OCI-LY3 (cell line): ENCODE measurements around the gene DOCK4.

Experiments
- H2AFZ ChIP-seq: fragments of 200-600, 300-600 bp; shearing (Covaris generic); 2 replicates; pipeline ENCODE4 v1.6.0; 2014; ENCODE audit warnings: antibody characterized with exemption, low read depth, low read length
- H3K27ac ChIP-seq: fragments of 200-600, 300-600 bp; sonication (generic); 2 replicates; pipeline ENCODE4 v1.5.1; 2014; ENCODE audit warnings: mild to moderate bottlenecking, low read length, moderate library complexity, mixed read lengths
- H3K27me3 ChIP-seq: fragments of 200-600, 300-600 bp; sonication (generic); 2 replicates; pipeline ENCODE4 v1.6.1; 2014; ENCODE audit warnings: low read depth, low read length, mixed read lengths
- H3K36me3 ChIP-seq: fragments of 200-600, 300-600 bp; sonication (generic); replicated peaks from 2 replicates; pipeline ENCODE3; 2014; ENCODE audit warnings: low read depth, low read length, mixed read lengths
- H3K4me1 ChIP-seq: fragments of 300-600, 200-600 bp; sonication (generic); 2 replicates; pipeline ENCODE4 v1.6.1; 2014; ENCODE audit warnings: low read length, mixed read lengths
- H3K4me2 ChIP-seq: fragments of 200-600, 300-600 bp; sonication (generic); 2 replicates; pipeline ENCODE4 v1.6.1; 2014; ENCODE audit warnings: low read length, mixed read lengths
- H3K4me3 ChIP-seq: fragments of 300-600, 200-600 bp; sonication (generic); 2 replicates; pipeline ENCODE4 v1.5.1; 2014; ENCODE audit warnings: antibody characterized with exemption, mild to moderate bottlenecking, low read length, moderate library complexity
- H3K79me2 ChIP-seq: fragments of 300-600, 200-600 bp; shearing (Covaris generic); 2 replicates; pipeline ENCODE4 v1.6.1; 2014; ENCODE audit warnings: mild to moderate bottlenecking, low read length, mixed read lengths
- H3K9ac ChIP-seq: fragments of 300-600, 200-600 bp; shearing (Covaris generic); 2 replicates; pipeline ENCODE4 v1.6.0; 2014; ENCODE audit warnings: mild to moderate bottlenecking, low read length, moderate library complexity
- H3K9me3 ChIP-seq: fragments of 200-600, 300-600 bp; shearing (Covaris generic); 2 replicates; pipeline ENCODE4 v1.6.1; 2014; ENCODE audit warnings: low read length, mixed read lengths; ENCODE audit not compliant: insufficient read depth
- H4K20me1 ChIP-seq: fragments of 200-600, 300-600 bp; sonication (generic); 2 replicates; pipeline ENCODE4 v1.6.1; 2016; ENCODE audit warnings: low read length, mixed read lengths; ENCODE audit not compliant: insufficient read depth
- CTCF ChIP-seq: fragments of 200-600, 300-600 bp; sonication (generic); IDR thresholded peaks from 2 replicates; pipeline ENCODE4 v1.5.1; 2014; ENCODE audit warnings: antibody characterized with exemption, low read length, low read depth
- EZH2phosphoT487 ChIP-seq: fragments of 200-600 bp; shearing (Covaris generic); IDR thresholded peaks from 2 replicates; pipeline ENCODE4 v1.6.1; 2018; ENCODE audit warnings: antibody characterized with exemption, mixed run types, low read depth

Gene DOCK4

GRCh38 chr7:112173568-112173905 is 32.7 kb downstream of the DOCK4 start:
- Histone ChIP-seq H3K27me3 (0 out of 2 replicates have a peak, but pooled peaks cover 7% of the 10 kb centered on the region), H3K9ac (no peak overlapping the region), H3K4me2 (no peak overlapping the region), H3K79me2 (no peaks in the 10 kb centered on the region), H3K4me1 (no peaks in the 10 kb centered on the region), H3K9me3 (no peaks in the 10 kb centered on the region), H3K27ac (no peak overlapping the region), H2AFZ (no peak overlapping the region), H3K4me3 (no peak overlapping the region), H4K20me1 (no peaks in the 10 kb centered on the region), H3K36me3 (no peaks in the 10 kb centered on the region)
- no peak for TF ChIP-seq EZH2phosphoT487
- TF ChIP-seq CTCF = no peak

GRCh38 chr7:112172870-112173567 is 33.2 kb downstream of the DOCK4 start:
- no peaks in the 10 kb centered on the region for H3K9me3 ChIP-seq
- H3K27me3 ChIP-seq = 0 out of 2 replicates have a peak, but pooled peaks cover 7% of the 10 kb centered on the region
- H3K79me2 ChIP-seq = no peaks in the 10 kb centered on the region
- H3K36me3 ChIP-seq = no peaks in the 10 kb centered on the region
- H2AFZ ChIP-seq = no peak overlapping the region
- no peak overlapping the region for H3K4me3 ChIP-seq
- H3K4me2 ChIP-seq = no peak overlapping the region
- H3K27ac ChIP-seq = no peak overlapping the region
- no peak for TF ChIP-seq CTCF
- no peak for TF ChIP-seq EZH2phosphoT487
- H4K20me1 ChIP-seq = no peaks in the 10 kb centered on the region
- no peak overlapping the region for H3K9ac ChIP-seq
- H3K4me1 ChIP-seq = no peaks in the 10 kb centered on the region

GRCh38 chr7:112171673-112172072 is 34.5 kb downstream of the DOCK4 start:
- Histone ChIP-seq H3K27ac (no peak overlapping the region), H4K20me1 (no peaks in the 10 kb centered on the region), H3K9me3 (no peaks in the 10 kb centered on the region), H3K4me3 (no peak overlapping the region), H3K4me2 (no peak overlapping the region), H3K36me3 (no peaks in the 10 kb centered on the region), H3K9ac (no peak overlapping the region), H2AFZ (no peak overlapping the region), H3K4me1 (no peaks in the 10 kb centered on the region), H3K79me2 (no peaks in the 10 kb centered on the region), H3K27me3 (0 out of 2 replicates have a peak, but pooled peaks cover 4% of the 10 kb centered on the region)
- no peak for TF ChIP-seq CTCF
- TF ChIP-seq EZH2phosphoT487 = no peak

GRCh38 chr7:112168915-112169314 is 37.3 kb downstream of the DOCK4 start:
- no peak overlapping the region for H3K4me2 ChIP-seq
- no peaks in the 10 kb centered on the region for H4K20me1 ChIP-seq
- H3K4me3 ChIP-seq = no peak overlapping the region
- TF ChIP-seq CTCF = no peak
- no peak for TF ChIP-seq EZH2phosphoT487
- H3K79me2 ChIP-seq = no peaks in the 10 kb centered on the region
- H3K9ac ChIP-seq = no peak overlapping the region
- no peaks in the 10 kb centered on the region for H3K4me1 ChIP-seq
- H3K9me3 ChIP-seq = no peaks in the 10 kb centered on the region
- no peaks in the 10 kb centered on the region for H3K27me3 ChIP-seq
- no peaks in the 10 kb centered on the region for H3K36me3 ChIP-seq
- H3K27ac ChIP-seq = no peak overlapping the region
- H2AFZ ChIP-seq = no peak overlapping the region
